Activated CD4-positive, alpha-beta T cell treated with anti-CD3 and anti-CD28 coated beads, Interleukin-2, Interleukin-4, amounts not matched to agents 100 ng/mL and 50 ng/mL, durations not matched to agents 16 hours and 8 hours (primary cell): ENCODE measurements around the gene HLA-G.
"Not testable (repeated sequence)": the region's sequence is repeated elsewhere in the genome, so short reads cannot be mapped to it uniquely, and the experiment has no call there.

Source experiments
- DNase-seq: peaks from one replicate; pipeline ENCODE4 v3.0.0-alpha.2; 2020; ENCODE audit warnings: low spot score

The HLA-G gene

DNA sequence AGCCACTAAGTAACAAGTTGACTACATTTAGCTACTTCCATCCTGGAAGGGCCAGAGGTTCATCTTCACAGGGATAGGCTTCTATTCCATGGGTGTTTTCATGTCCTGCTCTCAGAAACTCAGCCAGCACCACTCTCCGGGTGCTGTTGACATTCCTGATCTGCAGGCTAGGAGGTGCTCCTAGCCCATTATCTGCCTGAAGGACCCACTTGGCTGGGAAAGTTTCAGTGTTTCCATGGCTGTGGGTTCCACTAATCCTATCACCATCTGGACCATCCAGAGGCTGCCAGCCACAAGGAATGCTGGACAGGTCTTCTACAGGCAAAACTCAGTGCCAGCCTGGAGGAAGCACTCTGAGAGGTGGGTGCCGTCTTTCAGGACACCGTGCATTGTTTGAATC, 45.2 kb downstream of the HLA-G start:
- DNase-seq, result no peak

DNA sequence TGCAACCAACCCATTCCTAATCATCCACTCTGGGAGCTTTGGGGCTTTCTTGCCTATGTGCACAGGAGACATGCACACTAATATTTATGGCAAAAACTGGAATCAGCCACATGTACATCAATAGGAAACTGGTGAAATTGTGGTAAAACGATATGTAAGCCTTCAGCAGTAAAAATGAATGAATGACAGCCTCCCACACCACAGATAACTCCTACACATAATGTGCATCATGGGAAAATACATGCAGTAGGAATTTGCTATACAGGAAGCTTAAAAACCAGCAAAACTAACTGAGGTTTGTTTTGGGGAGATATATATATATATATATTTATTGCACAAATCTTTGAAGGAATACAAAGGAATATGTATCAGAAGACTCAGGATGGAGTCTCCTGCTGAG, 47.6 kb downstream of the HLA-G start:
- no peak for DNase-seq

DNA sequence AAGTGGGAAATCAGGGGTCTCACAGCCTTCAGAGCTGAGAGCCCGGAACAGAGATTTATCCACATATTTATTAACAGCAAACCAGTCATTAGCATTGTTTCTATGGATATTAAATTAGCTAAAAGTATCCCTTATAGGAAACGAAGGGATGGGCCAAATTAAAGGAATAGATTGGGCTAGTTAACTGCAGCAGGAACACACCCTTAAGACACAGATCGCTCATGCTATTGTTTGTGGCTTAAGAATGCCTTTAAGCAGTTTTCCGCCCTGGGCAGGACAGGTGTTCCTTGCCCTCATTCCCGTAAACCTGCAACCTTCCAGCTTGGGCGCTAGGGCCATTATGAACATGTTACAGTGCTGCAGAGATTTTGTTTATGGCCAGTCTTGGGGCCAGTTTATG, 48.1 kb downstream of the HLA-G start:
- not testable (repeated sequence) for DNase-seq
